Effector CD8-positive, alpha-beta T cell (primary cell): ENCODE data around the gene AK9.

ENCODE experiments used
- DNase-seq: peaks from one replicate; lab custom pipeline; 2025; lab: John Stamatoyannopoulos, UW

The AK9 gene

GRCh38 chr6:109513571-109514071 lies 177.4 kb downstream of the AK9 start:
- DNase-seq, result no peak

DNA sequence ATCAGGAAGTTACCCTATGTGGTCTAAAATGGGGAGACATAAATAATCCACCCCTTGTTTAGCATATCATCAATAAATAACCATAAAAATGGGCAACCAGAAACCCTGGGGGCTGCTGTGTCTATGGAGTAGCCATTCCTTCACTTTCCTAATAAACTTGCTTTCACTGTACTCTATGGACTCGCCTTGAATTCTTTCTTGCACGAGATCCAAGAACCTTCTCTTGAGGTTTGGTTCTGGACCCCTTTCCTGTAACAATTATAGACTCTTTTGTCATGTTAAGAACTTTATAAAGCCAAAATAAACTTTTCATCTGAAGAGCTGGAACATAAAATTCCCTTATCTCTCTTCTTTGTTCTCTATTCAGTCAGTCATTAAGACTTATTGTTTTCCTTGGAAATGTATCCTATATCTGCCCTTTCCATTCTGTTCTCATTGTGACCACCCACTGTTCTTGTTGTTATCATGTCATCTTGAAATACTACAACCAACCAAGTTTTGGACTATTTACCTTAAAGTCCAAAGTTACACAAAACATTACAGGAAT lies 178.7 kb downstream of the AK9 start:
- no peak for DNase-seq

GRCh38 chr6:109511832-109512231 lies 179.2 kb downstream of the AK9 start:
- DNase-seq, result no peak

GRCh38 chr6:109510358-109510757 lies 180.6 kb downstream of the AK9 start:
- no peak for DNase-seq

- DNase-seq, result no peak
These were observed 182.7 kb downstream of the AK9 start for GRCh38 chr6:109508166-109508860.

DNA sequence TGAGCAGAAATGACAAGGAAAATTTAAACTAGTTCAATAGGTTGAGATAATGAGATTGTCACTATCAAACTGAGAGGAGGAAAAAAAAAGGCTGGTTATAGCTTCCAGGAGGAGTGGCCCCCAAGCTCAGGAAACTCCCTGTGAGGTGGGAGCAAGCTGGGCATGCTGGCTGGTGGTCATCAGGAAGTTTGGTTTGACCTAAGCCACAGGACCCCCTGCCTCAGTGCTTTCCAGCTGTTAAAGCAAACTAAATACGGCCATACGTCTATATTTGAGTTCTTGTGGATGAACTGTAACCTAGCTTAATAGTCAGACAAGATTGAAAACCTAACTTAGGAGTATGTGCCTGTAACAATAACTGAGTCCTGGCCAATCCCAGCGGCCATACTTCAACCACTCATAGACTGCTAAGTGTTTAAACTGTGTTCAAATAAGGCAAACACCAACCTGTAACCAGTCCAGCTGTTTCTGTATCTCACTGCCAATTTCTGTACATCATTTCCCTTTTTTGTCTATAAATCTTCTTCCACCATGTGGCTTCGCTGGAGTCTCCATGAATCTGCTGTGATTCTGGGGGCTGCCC lies 183.4 kb downstream of the AK9 start:
- DNase-seq, result no peak

- DNase-seq, result no peak
These were observed 184.2 kb downstream of the AK9 start for GRCh38 chr6:109506841-109507240.

GRCh38 chr6:109506314-109506713 lies 184.7 kb downstream of the AK9 start:
- DNase-seq, result no peak

DNA sequence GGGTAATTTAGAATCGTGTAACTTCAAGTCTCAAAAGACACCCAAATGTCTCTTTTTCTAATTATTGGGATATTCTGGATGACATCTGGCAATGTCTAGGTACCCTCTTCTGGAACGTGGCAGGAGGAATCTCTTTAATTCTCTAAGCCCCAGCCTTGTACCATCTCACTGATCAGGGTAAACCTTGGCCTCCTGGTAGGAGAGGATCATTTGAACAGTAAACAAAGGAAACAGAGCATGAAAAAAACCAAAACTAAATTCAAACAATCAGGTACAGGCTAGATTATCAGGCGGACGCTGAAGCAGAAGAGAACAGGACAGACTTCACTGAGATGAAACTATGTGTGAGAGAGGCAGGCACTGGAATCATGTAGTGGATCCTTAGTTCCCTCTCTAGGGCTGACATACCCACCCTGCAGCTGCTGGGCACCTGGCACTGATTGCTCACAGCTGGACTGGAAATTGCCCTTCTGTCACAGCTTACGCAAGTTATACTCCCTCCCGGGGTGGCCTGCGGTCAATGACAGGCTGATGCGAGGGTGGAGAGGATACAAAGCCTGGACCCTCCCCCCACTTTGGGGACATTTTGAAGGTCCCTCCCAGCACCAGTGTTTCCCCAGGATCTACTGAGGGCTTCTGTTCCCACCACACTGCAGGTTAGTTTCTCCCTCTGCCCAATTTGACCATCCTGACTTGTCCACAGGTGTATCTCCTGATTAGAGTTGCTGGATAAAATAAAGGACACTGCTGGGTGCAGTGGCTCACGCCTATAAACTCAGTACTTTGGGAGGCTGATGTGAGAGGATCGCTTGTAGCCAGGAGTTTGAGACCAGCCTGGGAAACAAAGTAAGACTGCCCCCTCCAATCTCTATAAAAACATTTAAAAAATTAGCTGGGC lies 187.4 kb downstream of the AK9 start:
- no peak for DNase-seq

- no peak for DNase-seq
These were observed 192.1 kb downstream of the AK9 start for GRCh38 chr6:109498936-109499335.

- DNase-seq, result no peak
These were observed 192.9 kb downstream of the AK9 start for GRCh38 chr6:109498052-109498451.

- no peak for DNase-seq
These were observed 194.8 kb downstream of the AK9 start for GRCh38 chr6:109496036-109496772.

DNA sequence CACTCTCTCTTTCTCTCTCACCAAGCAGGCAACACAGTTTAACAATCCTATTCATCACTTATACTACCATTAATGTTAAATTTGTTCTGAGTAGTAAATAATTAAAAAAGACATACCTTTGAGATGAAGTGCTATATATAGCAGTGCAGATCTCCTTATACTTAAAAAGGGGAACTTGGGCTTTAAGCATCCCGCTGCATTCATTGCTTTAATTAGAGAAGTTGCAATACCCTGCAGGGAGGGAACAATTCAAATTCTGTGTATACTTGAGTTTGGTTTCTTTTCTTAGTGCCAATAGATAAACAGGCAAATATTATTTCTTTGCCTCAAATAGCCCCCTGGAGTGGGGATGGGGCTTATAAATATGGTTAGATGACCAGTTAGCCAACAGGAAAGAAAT lies 197.1 kb downstream of the AK9 start:
- no peak for DNase-seq

GRCh38 chr6:109491207-109491938 lies 199.6 kb downstream of the AK9 start:
- DNase-seq, result no peak

DNA sequence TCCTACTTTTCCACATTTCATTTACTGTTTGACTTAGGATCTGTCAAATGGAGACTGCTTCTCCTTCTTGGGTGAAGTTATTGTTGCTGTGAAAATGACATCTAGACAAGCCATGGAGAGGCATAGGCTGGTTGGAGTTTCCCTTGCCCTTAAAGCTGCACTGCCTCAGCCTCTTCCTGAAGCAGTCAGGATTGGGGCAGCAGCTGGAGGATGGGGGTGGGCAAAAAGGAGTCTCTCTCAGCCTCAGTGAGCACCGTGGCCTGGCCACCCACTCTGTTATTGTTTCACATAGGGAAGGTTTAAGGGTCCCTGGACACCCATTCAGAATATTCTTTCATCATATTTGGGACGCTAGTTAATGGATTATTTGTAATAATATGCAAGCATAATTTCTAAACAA lies 200.3 kb downstream of the AK9 start:
- DNase-seq, result no peak

DNA sequence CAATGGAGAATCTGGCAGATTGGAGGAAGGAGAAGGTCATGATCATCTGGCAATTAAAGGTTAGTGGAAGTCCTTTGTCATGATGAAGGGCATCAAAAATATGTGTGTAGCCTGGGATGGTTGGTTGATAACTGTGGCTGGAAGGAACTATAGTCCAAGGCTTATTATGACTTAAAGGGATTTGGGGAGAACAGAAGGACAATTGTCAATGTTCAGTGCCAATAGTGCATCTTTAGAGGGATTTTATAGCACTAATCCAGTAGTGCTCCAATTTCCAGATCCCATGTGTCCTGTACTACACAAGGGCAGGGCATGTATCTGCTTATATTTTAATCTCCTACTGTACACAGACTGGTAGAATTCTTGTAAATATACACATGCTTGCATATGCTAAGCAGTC lies 203.0 kb downstream of the AK9 start:
- no peak for DNase-seq

DNA sequence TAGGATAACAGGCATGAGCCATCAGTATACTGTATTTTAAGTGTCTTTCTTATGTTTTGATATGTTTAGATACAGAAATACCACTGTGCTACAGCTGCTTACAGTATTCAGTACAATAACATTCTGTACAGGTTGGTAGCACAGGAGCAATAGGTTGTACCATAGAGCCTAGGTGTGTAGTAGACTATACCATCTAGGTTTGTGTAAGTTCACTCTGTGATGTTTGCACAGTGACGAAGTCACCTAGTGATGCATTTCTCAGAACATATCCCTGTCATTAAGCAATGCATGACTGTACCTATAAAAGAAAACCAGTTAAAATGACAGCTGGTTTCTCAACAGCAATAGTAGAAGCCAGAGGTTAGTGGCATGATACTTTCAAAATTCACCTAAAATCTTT lies 204.9 kb downstream of the AK9 start:
- DNase-seq, result no peak

GRCh38 chr6:109485266-109485935 lies 205.6 kb downstream of the AK9 start:
- DNase-seq, result no peak

- no peak for DNase-seq
These were observed 206.9 kb downstream of the AK9 start for GRCh38 chr6:109484122-109484521.

GRCh38 chr6:109483735-109484057 lies 207.3 kb downstream of the AK9 start:
- DNase-seq, result no peak
